HCT116 (cell line): ENCODE results near the gene ACKR4. TPM values are rescaled to one million over a fixed set of nuclear protein-coding genes. Genes with fewer than 3 reads are reported as not detected.

Source experiments
- ATAC-seq: fragments of 200-7000 bp; cut with Tn5 transposase; 2 replicates; pipeline ENCODE4 v1.9.1; 2020; ENCODE audit warnings: mild to moderate bottlenecking, moderate library complexity
- BruUV-seq: library from RNA; stranded (reverse); fragments of 400-500 nt; replicated peaks from 2 replicates; lab custom pipeline; 2021; lab: Mats Ljungman, UMichigan
- CTCF ChIA-PET: fragments of 300-600 bp; sonication (Branson Sonifier 250); formaldehyde crosslinking; loops from one replicate; lab custom pipeline; 2021; ENCODE audit warnings: antibody characterized with exemption; lab: Charles Lee
- POLR2A ChIA-PET: fragments of 300-600, 350-600 bp; sonication (Branson Sonifier 250); formaldehyde crosslinking; loops from one replicate; lab custom pipeline; 2021; ENCODE audit warnings: antibody characterized with exemption; lab: Charles Lee
- RAD21 ChIA-PET, 2 experiments: fragments of 300-600 bp; sonication (Branson Sonifier 250); formaldehyde crosslinking; loops; one replicate each; lab custom pipeline; 2023; ENCODE audit warnings: low total read pairs in 2 of 2; ENCODE audit not compliant: uncharacterized antibody in 2 of 2, unreplicated experiment in 2 of 2, low non-redundant PET in 1 of 2; lab: Charles Lee
- DNase-seq: peaks from one replicate; pipeline ENCODE4 v3.0.0-alpha.2; 2010; ENCODE audit warnings: low read depth, low spot score
- H2AFZ ChIP-seq: fragments of 200-600 bp; shearing (Covaris generic), sonication (generic); 2 replicates; pipeline ENCODE4 v1.6.1; 2017; ENCODE audit warnings: low read depth, mixed run types, mixed read lengths, antibody characterized with exemption, low read length; ENCODE audit not compliant: poor library complexity, severe bottlenecking
- H3K27ac ChIP-seq: 2 replicates; pipeline ENCODE4 v1.5.1; 2012; ENCODE audit warnings: low read depth, low read length
- H3K27me3 ChIP-seq: fragments of 200-600 bp; sonication (generic); 2 replicates; pipeline ENCODE4 v1.6.1; 2016; ENCODE audit warnings: mixed run types, low read length, mixed read lengths; ENCODE audit not compliant: insufficient read depth
- H3K36me3 ChIP-seq, 2 experiments: fragments of 200-500 bp in 1 of 2; fragments of 200-600 bp in 1 of 2; sonication (Bioruptor generic) in 1 of 2; sonication (generic) in 1 of 2; 2 replicates each; pipeline versions ENCODE4 v1.5.1 to v1.6.1; 2014 to 2016; ENCODE audit warnings: low read length in 2 of 2, inconsistent platforms in 1 of 2, mixed read lengths in 1 of 2, mixed run types in 1 of 2; ENCODE audit not compliant: insufficient read depth in 2 of 2, control insufficient read depth in 1 of 2
- H3K4me1 ChIP-seq, 2 experiments: fragments of 200-600 bp in 1 of 2; sonication (generic) in 1 of 2; 2 replicates each; pipeline versions ENCODE4 v1.5.1 to v1.6.1; 2012 to 2017; ENCODE audit warnings: low read length in 2 of 2, inconsistent platforms in 1 of 2, mild to moderate bottlenecking in 1 of 2, mixed read lengths in 1 of 2, mixed run types in 1 of 2, moderate library complexity in 1 of 2; ENCODE audit not compliant: insufficient read depth in 2 of 2, control insufficient read depth in 1 of 2
- H3K4me2 ChIP-seq: fragments of 200-600 bp; sonication (generic); 2 replicates; pipeline ENCODE4 v1.6.1; 2017; ENCODE audit warnings: mixed run types, low read length, mixed read lengths
- H3K4me3 ChIP-seq, 2 experiments: fragments of 200-600 bp in 1 of 2; sonication (generic) in 1 of 2; replicated peaks in 1 of 2; 2 replicates each; pipeline ENCODE4 v1.5.1; 2011 to 2016; ENCODE audit warnings: low read length in 2 of 2, control low read depth in 1 of 2, low read depth in 1 of 2, mild to moderate bottlenecking in 1 of 2, mixed read lengths in 1 of 2, mixed run types in 1 of 2
- H3K79me2 ChIP-seq: fragments of 200-600 bp; sonication (generic); 2 replicates; pipeline ENCODE4 v1.6.1; 2017; ENCODE audit warnings: mild to moderate bottlenecking, mixed run types, low read length, moderate library complexity, mixed read lengths; ENCODE audit not compliant: insufficient read depth
- H3K9ac ChIP-seq: fragments of 200-600 bp; sonication (generic); 2 replicates; pipeline ENCODE4 v1.6.1; 2016; ENCODE audit warnings: low read length, mixed read lengths
- H3K9me2 ChIP-seq: fragments of 200-600 bp; sonication (generic), shearing (Covaris generic); 2 replicates; pipeline ENCODE4 v1.6.1; 2017; ENCODE audit warnings: mixed run types, mild to moderate bottlenecking, moderate library complexity; ENCODE audit not compliant: insufficient read depth
- H3K9me3 ChIP-seq, 2 experiments: fragments of 200-500 bp in 1 of 2; fragments of 200-600 bp in 1 of 2; sonication (Bioruptor generic) in 1 of 2; sonication (generic) in 1 of 2; 2 replicates each; pipeline ENCODE4 v1.6.1; 2014 to 2017; ENCODE audit warnings: low read length in 2 of 2, mixed read lengths in 2 of 2, inconsistent platforms in 1 of 2, low read depth in 1 of 2, mild to moderate bottlenecking in 1 of 2, mixed run types in 1 of 2, moderate library complexity in 1 of 2; ENCODE audit not compliant: control insufficient read depth in 1 of 2, insufficient read depth in 1 of 2
- H4K20me1 ChIP-seq: fragments of 200-600 bp; sonication (generic), shearing (Covaris generic); 2 replicates; pipeline ENCODE4 v1.6.1; 2017; ENCODE audit warnings: mixed run types, mild to moderate bottlenecking, moderate library complexity; ENCODE audit not compliant: insufficient read depth
- CEBPB ChIP-seq: IDR thresholded peaks from 2 replicates; pipeline ENCODE4 v1.6.1; 2012; ENCODE audit warnings: low read depth
- CTCF ChIP-seq, 3 experiments: fragments of 200-600 bp in 1 of 3; sonication (generic) in 1 of 3; IDR thresholded peaks in 2 of 3; conservative IDR thresholded peaks in 1 of 3; 2 replicates each; pipeline ENCODE4 v1.5.1; 2012 to 2017; ENCODE audit warnings: low read depth in 2 of 3, low read length in 2 of 3, antibody characterized with exemption in 1 of 3, borderline replicate concordance in 1 of 3, control low read depth in 1 of 3, mild to moderate bottlenecking in 1 of 3, mixed read lengths in 1 of 3, mixed run types in 1 of 3, moderate library complexity in 1 of 3; ENCODE audit not compliant: insufficient read depth in 1 of 3
- EZH2phosphoT487 ChIP-seq: fragments of 200-600 bp; IDR thresholded peaks from 2 replicates; pipeline ENCODE4 v1.6.1; 2018; ENCODE audit warnings: antibody characterized with exemption, borderline replicate concordance
- JUND ChIP-seq: IDR thresholded peaks from 2 replicates; pipeline ENCODE4 v1.6.1; 2012
- SIN3A ChIP-seq: IDR thresholded peaks from 2 replicates; pipeline ENCODE4 v1.6.1; 2012; ENCODE audit warnings: low read depth
- YY1 ChIP-seq: IDR thresholded peaks from 2 replicates; pipeline ENCODE4 v1.6.1; 2011; ENCODE audit warnings: low read length, low read depth, moderate library complexity, mild to moderate bottlenecking; ENCODE audit not compliant: insufficient replicate concordance; ENCODE audit errors: extremely low read depth
- ZBTB33 ChIP-seq: IDR thresholded peaks from 2 replicates; pipeline ENCODE4 v1.6.1; 2011; ENCODE audit warnings: mild to moderate bottlenecking, low read length, moderate library complexity; ENCODE audit not compliant: insufficient replicate concordance; ENCODE audit errors: extremely low read depth
- intact Hi-C: fragments of 100-400 bp; cut with micrococcal nuclease; formaldehyde crosslinking; loops from 2 replicates; pipeline ENCODE4 v1.10.0; 2022
- total RNA-seq: library from RNA; stranded (reverse); gene quantifications from one replicate; pipeline ENCODE4 v1.2.1, GENCODE V29; 2021; ENCODE audit not compliant: unreplicated experiment

Gene ACKR4
- total RNA-seq, 1 experiment from 2014 or later: 0.12 TPM

- H3K9me2 ChIP-seq: no peaks in the 10 kb centered on the region
- TF ChIP-seq ZBTB33 (no peak), YY1 (no peak), EZH2phosphoT487 (no peak), CTCF (IDR thresholded peaks at IDR 0.05 in 2 of 3, conservative IDR thresholded peaks at IDR 0.05 in 1 of 3; ENCODE audit: borderline replicate concordance in 1 of 3, insufficient read depth in 1 of 3, low read depth in 2 of 3, low read length in 2 of 3) (no peak), CEBPB (no peak), JUND (no peak), SIN3A (no peak)
- DNase-seq (no peak), ATAC-seq (no peak)
- no peaks in the 10 kb centered on the region for H3K27me3 ChIP-seq
- ChIA-PET RAD21 (no interaction called here), POLR2A (no interaction called here), CTCF (no interaction called here)
- BruUV-seq: no TSS peak
- no peaks in the 10 kb centered on the region for H3K9me3 ChIP-seq
- no peak overlapping the region for H3K4me2 ChIP-seq
- peaks cover 0 to 2% of the 10 kb centered on the region in 2 experiments; a peak in 1 of 4 replicates for H3K36me3 ChIP-seq
- H3K9ac ChIP-seq: no peak overlapping the region
- no peak overlapping the region for H2AFZ ChIP-seq
- H4K20me1 ChIP-seq: no peaks in the 10 kb centered on the region
- intact Hi-C loops: no loop called here
- no peak overlapping the region for H3K27ac ChIP-seq
- H3K79me2 ChIP-seq: no peaks in the 10 kb centered on the region
- no peak overlapping the region for H3K4me3 ChIP-seq
- no peaks in the 10 kb centered on the region for H3K4me1 ChIP-seq
Observed at GRCh38 chr3:132573797-132574211, 23.3 kb upstream of the ACKR4 start.
